Measurements from ENCODE around the gene DCUN1D2. TPM values are rescaled to one million over a fixed set of nuclear protein-coding genes. Genes with fewer than 3 reads are reported as not detected.
"Not testable (repeated sequence)": the region's sequence is repeated elsewhere in the genome, so short reads cannot be mapped to it uniquely, and the experiment has no call there.

Gene DCUN1D2
- total RNA-seq, 1 donor from 2014 or later = 23.0 TPM

DNA sequence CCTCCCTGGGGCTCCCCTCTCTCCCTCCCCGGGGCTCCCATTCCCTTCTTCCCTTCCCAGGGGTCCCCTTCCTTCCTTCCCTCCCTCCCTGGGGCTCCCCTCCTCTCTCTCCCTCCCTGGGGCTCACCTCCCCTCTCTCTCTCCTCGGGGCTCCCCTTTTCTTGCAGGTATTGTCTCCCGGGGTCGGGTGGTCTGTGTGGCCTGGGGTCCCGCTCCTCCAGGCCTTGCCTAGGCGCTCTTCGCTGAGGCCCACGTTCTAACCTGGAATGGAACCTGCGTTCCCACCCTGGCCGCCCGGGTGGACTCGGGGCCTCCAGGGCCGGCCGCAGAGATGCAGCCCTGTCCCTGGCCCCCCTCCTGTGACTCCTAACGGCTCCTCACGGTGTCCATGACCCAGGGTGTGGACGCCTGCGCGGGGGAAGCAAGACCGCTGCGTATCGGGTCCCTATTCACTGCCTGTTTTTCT, 940 bp upstream of the DCUN1D2 start:
- intact Hi-C loops (cut with micrococcal nuclease) = loop anchor here (2.0 kb wide), 2 partner anchors 195 to 283 kb away; partner anchors contain the start of genes CUL4A, LAMP1 and PCID2

GRCh38 chr13:113489549-113490495, 689 bp downstream of the DCUN1D2 start:
- intact Hi-C loops (cut with micrococcal nuclease) = loop anchor here (1.0 to 2.0 kb wide), 3 partner anchors 94 to 281 kb away; partner anchors contain the start of genes CUL4A, LAMP1, PCID2 and TFDP1

- intact Hi-C loops (cut with micrococcal nuclease) = no loop called here
These were observed 1.4 kb downstream of the DCUN1D2 start for GRCh38 chr13:113489171-113489548.

DNA sequence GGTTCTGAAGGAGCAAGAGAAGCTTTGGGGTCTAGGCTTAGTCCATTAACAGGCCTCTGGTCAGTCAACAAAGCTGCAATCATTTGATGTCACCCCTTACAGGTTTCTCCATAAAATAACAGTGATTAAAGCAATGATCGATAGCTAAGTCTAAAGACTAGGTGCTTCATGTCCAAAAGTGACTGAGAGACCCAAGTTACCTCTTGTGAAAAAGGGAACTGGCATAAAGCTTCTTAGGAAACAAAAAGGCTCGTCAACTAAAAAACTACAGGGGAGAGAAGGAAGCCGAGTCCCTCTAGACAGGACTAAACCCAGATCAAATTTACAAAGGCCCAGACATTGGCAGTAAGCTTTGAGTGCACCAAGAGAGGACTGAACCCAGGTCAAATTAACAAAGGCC, 2.2 kb downstream of the DCUN1D2 start:
- intact Hi-C loops (cut with micrococcal nuclease) = no loop called here

DNA sequence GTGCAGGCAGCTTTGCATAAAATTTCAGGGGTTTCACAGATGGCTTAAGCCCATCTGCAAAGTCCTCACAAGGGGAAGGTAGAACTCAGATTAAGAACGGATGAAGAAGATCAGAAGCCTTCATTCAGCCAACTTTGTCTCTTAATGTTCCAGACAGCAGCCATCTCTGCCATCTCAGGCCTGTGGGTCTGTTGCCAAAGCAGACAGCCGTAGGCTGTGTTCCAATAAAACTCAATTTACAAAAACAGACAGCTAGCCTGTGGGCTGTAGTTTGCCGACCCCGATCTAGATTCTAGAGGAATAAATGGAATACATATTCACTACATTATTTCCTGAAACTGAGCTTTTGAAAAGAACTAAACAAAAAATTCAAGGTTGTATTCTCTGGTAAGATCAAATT, 3.8 kb downstream of the DCUN1D2 start:
- intact Hi-C loops (cut with micrococcal nuclease) = no loop called here

GRCh38 chr13:113485545-113485944, 5.0 kb downstream of the DCUN1D2 start:
- intact Hi-C loops (cut with micrococcal nuclease) = no loop called here

GRCh38 chr13:113483504-113484293, 6.8 kb downstream of the DCUN1D2 start:
- intact Hi-C loops (cut with micrococcal nuclease) = no loop called here

DNA sequence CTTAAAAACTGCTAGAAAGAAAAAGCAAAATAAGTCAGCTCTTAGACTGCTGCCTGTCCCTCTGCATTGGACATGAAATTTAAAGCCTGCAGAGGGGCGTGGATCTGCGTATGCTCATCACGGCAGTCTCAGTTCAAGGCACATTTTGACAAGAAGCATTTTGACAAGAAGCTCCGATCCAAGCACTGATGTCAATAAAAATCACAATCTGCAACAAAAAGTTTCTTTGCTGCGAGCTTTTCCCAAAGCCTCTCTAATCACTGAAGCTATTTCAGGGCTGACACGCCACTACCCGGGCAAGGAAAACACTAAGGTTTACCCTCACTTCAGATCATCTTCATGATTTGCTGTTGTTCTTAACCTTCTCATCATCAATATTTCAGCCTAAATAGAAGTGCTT, 7.4 kb downstream of the DCUN1D2 start:
- intact Hi-C loops (cut with micrococcal nuclease) = no loop called here

GRCh38 chr13:113479179-113479578, 11.3 kb downstream of the DCUN1D2 start:
- intact Hi-C loops (cut with micrococcal nuclease) = no loop called here

- intact Hi-C loops (cut with micrococcal nuclease) = no loop called here
These were observed 12.8 kb downstream of the DCUN1D2 start for GRCh38 chr13:113477724-113478123.

GRCh38 chr13:113476811-113477210, 13.7 kb downstream of the DCUN1D2 start:
- intact Hi-C loops (cut with micrococcal nuclease) = no loop called here

DNA sequence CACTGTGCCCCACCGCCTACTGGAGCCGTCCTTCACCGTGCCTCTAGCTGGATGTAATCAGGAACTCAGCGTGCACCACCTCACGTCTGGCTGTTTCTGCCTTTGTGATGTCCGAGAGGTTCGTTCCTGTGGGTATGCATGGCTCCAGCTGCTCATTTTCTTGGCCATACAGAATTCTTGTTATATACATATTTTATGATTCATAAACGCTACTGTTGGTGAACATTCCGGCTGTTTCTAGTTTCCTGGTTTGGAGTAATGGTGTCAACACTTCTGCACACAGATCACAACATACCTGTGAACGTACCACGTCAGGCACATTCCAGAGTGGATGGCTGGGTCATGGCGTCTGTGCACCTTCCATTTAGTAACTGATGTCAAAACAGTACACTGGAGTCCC, 14.6 kb downstream of the DCUN1D2 start:
- intact Hi-C loops (cut with micrococcal nuclease) = no loop called here

DNA sequence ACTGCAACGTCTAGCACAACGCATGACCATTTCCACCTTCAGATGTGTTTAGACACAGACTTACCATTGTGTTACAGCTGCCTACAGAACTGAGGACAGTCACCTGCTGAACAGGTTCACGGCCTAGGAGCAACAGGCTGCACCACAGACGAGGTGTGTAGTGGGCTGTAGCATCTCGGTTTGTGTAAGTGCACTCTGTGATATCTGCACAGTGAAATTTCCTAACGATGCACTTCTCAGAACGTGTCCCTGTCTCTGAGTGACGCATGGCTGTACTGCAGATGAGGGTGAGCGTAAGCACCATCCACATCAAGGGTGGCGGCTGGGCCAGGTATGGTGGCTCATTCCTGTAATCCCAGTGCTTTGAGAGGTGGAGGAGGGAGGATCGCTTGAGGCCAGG, 15.2 kb downstream of the DCUN1D2 start:
- intact Hi-C loops (cut with micrococcal nuclease) = no loop called here

- intact Hi-C loops (cut with micrococcal nuclease) = no loop called here
These were observed 16.3 kb downstream of the DCUN1D2 start for GRCh38 chr13:113474179-113474578.

GRCh38 chr13:113472355-113473025, 18.0 kb downstream of the DCUN1D2 start:
- intact Hi-C loops (cut with micrococcal nuclease) = no loop called here

GRCh38 chr13:113471844-113472243, 18.7 kb downstream of the DCUN1D2 start:
- intact Hi-C loops (cut with micrococcal nuclease) = no loop called here

- intact Hi-C loops (cut with micrococcal nuclease) = not testable (repeated sequence)
These were observed 19.8 kb downstream of the DCUN1D2 start for GRCh38 chr13:113470635-113471163.

DNA sequence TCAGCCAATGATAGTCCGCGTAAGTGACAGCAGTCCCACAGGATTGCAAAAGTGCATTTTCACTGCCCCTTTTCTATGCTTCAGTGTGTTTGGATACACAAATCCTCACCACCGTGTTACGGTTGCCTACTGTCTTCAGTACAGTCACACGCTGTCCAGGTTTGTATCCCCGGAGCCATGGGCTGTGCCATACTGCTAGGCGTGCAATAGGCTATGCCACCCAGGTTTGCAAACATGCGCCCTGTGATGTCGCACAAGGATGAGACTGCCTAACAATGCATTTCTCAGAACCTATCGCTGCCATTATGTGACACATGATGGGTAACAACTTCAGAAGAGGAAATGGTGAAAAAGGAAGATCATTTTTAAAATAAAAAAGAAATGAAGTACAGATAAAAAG, 20.4 kb downstream of the DCUN1D2 start:
- intact Hi-C loops (cut with micrococcal nuclease) = no loop called here

GRCh38 chr13:113469582-113469981, 20.9 kb downstream of the DCUN1D2 start:
- intact Hi-C loops (cut with micrococcal nuclease) = no loop called here

DNA sequence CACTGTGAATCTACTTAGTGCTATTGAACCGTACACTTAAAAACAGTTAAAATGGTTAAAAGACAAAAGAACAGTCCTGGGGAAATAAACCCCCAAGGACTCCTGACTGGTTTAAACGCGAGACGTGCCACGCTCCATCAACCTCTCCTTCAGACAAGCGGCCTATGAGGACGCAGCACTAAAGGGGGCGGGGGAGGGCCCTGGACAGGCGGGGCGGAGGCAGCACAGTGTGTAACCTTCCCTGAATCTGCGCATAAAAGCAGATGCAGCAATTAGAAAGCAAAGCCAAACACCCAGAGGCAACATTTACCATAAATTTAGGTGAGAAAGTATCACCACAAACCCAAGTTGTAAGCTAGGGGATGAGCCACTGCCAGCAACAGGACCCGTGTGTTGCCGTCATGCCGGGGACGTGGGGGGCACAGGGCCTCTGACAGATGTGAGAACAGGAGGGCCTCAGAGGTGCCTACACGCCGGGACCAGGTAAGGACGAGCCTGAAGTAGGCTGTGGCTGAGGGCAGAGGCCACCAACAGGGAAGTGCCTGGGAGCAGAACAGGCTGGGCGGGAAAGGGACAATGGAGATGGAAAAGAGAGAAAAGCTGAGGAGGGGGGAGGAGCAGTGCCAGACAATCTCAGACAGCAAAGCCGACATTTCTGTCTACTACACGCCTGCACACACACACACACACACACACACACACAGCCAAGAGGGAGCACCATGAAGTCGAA, 21.9 kb downstream of the DCUN1D2 start:
- intact Hi-C loops (cut with micrococcal nuclease) = no loop called here
